ENCODE measurements around the gene PLD6.

- TF ChIP-seq CTCF (IDR thresholded peaks at IDR 0.05) = no peak
- no peak for TF ChIP-seq EZH2 (IDR thresholded peaks at IDR 0.05; ENCODE audit: borderline replicate concordance, insufficient read depth, low read depth, low read length, poor library complexity, severe bottlenecking)
These were observed 22.6 kb upstream of the PLD6 start for GRCh38 chr17:17228521-17229279.
